Astrocyte (in vitro differentiated cells and primary cell): ENCODE measurements around the gene KDM6A. TPM values are rescaled to one million over a fixed set of nuclear protein-coding genes. Genes with fewer than 3 reads are reported as not detected.
A peak's percentile ranks its signal among the peaks of the same experiment; 100 is the strongest.

Experiments
- DNase-seq: peaks from one replicate; pipeline ENCODE4 v3.0.0-alpha.2; 2010; ENCODE audit warnings: low read depth
- FAIRE-seq: peaks from 2 replicates; lab custom pipeline; 2011; peaks lifted over from hg19 to GRCh38; lab: Jason Lieb, UNC
- H2AFZ ChIP-seq: 2 replicates; pipeline ENCODE4 v1.6.0; 2012; ENCODE audit warnings: low read depth, low read length, inconsistent platforms
- H3K27ac ChIP-seq: 2 replicates; pipeline ENCODE4 v1.5.1; 2011; ENCODE audit warnings: low read depth, low read length, inconsistent platforms
- H3K27me3 ChIP-seq: 2 replicates; pipeline ENCODE4 v1.6.0; 2011; ENCODE audit warnings: low read length, inconsistent platforms; ENCODE audit not compliant: insufficient read depth
- H3K36me3 ChIP-seq: 2 replicates; pipeline ENCODE4 v1.5.1; 2011; ENCODE audit warnings: low read length, inconsistent platforms; ENCODE audit not compliant: insufficient read depth
- H3K4me1 ChIP-seq: 2 replicates; pipeline ENCODE4 v1.5.1; 2011; ENCODE audit warnings: low read length, inconsistent platforms; ENCODE audit not compliant: insufficient read depth
- H3K4me2 ChIP-seq: 2 replicates; pipeline ENCODE4 v1.6.0; 2012; ENCODE audit warnings: low read length, inconsistent platforms
- H3K4me3 ChIP-seq: 2 replicates; pipeline ENCODE4 v1.5.1; 2011; ENCODE audit warnings: low read depth, mild to moderate bottlenecking, low read length, inconsistent platforms; ENCODE audit not compliant: insufficient read depth
- H3K79me2 ChIP-seq: 2 replicates; pipeline ENCODE4 v1.6.0; 2012; ENCODE audit warnings: mild to moderate bottlenecking, low read length, inconsistent platforms; ENCODE audit not compliant: insufficient read depth
- H3K9ac ChIP-seq: 2 replicates; pipeline ENCODE4 v1.6.0; 2012; ENCODE audit warnings: mild to moderate bottlenecking, low read length, inconsistent platforms
- H3K9me3 ChIP-seq: 2 replicates; pipeline ENCODE4 v1.5.1; 2012; ENCODE audit warnings: low read depth, mild to moderate bottlenecking, low read length, inconsistent platforms; ENCODE audit not compliant: insufficient read depth
- H4K20me1 ChIP-seq: 2 replicates; pipeline ENCODE4 v1.6.0; 2012; ENCODE audit warnings: low read length, inconsistent platforms; ENCODE audit not compliant: insufficient read depth
- H3K27ac Mint-ChIP-seq: one replicate; pipeline ENCODE4 v1.8.0; 2021; ENCODE audit warnings: mild to moderate bottlenecking, mixed read lengths; ENCODE audit not compliant: unreplicated experiment
- H3K27me3 Mint-ChIP-seq: one replicate; pipeline ENCODE4 v1.8.0; 2021; ENCODE audit warnings: low read depth, mixed read lengths; ENCODE audit not compliant: unreplicated experiment
- H3K36me3 Mint-ChIP-seq: one replicate; pipeline ENCODE4 v1.8.0; 2021; ENCODE audit warnings: low read depth, mixed read lengths; ENCODE audit not compliant: unreplicated experiment
- H3K4me1 Mint-ChIP-seq: one replicate; pipeline ENCODE4 v1.8.0; 2021; ENCODE audit warnings: low read depth, mixed read lengths; ENCODE audit not compliant: unreplicated experiment
- H3K4me3 Mint-ChIP-seq: one replicate; pipeline ENCODE4 v1.8.0; 2021; ENCODE audit warnings: mild to moderate bottlenecking, moderate library complexity, mixed read lengths; ENCODE audit not compliant: unreplicated experiment
- H3K9me3 Mint-ChIP-seq: one replicate; pipeline ENCODE4 v1.8.0; 2021; ENCODE audit warnings: mild to moderate bottlenecking, mixed read lengths; ENCODE audit not compliant: unreplicated experiment
- EZH2 ChIP-seq: IDR thresholded peaks from 2 replicates; pipeline ENCODE4 v1.6.1; 2012; ENCODE audit warnings: mild to moderate bottlenecking, low read length, inconsistent platforms; ENCODE audit not compliant: insufficient read depth
- total RNA-seq: library from RNA; stranded (reverse); gene quantifications from 2 replicates; pipeline ENCODE4 v1.2.1, GENCODE V29; 2021
- TF ChIP-seq, protein P1 (sequence below): IDR thresholded peaks from 2 replicates; pipeline ENCODE4 v1.5.1; 2011; ENCODE audit warnings: low read depth, mild to moderate bottlenecking, inconsistent platforms, low read length, moderate library complexity; ENCODE audit not compliant: insufficient read depth

KDM6A gene
- total RNA-seq, 1 donor from 2014 or later: 44.0 TPM

DNA sequence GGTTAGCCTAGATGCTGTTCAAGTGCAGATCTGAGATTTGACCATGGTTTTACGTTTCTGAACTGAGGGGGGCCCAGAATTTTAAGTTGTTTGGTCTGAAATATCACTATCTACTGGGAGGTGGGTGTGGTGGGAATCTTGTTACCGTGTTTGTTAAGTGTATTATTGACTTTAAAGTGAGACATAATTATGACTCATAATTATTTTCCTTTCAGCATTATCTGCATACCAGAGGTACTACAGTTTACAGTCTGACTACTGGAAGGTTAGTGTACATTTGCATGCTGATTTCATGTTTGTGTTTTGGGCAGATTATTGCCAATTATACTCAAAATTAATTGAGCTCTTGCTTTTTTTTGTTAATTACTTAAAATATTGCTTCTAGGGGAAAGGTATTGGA is 101.5 kb downstream of the KDM6A start:
- H3K36me3 ChIP-seq: no peaks in the 10 kb centered on the region

DNA sequence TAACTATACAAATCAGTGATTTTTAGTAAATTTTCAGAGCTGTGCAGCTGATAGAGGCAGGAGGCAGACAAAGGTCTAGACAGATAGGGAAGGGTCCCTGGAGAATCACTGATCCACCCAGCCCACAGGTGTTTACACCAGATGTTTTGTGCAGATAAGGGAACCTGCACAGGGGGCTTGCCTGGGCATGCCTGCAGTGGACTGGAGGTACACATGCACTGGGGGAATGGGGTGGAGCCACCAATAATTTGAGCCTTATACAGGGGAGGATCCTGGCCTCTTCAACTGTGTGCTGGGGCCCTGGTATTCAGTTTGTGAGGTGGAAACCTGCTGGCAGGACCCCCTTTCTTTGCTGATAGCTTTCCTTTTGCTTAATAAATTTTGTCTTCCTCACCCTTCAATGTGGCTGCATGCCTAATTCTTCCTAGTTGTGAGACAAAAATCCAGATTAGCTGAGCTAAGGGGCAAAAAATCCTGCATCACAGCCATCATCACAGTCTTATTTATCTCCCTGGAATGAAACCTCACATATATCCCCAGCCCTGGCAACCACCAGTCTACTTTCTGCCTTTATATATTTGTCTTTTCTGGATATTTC is 102.8 kb downstream of the KDM6A start:
- Mint-ChIP-seq H3K36me3 (peaks cover 2% of the 10 kb centered on the region), H3K9me3 (no peaks in the 10 kb centered on the region), H3K27ac (peak overlapping the region; percentile 83), H3K27me3 (no peaks in the 10 kb centered on the region), H3K4me3 (no peak overlapping the region), H3K4me1 (peaks cover 10% of the 10 kb centered on the region)
- Histone ChIP-seq H3K9me3 (no peaks in the 10 kb centered on the region), H3K27ac (no peak overlapping the region), H3K4me3 (no peak overlapping the region), H3K36me3 (no peaks in the 10 kb centered on the region), H3K9ac (no peak overlapping the region), H3K79me2 (peaks cover 62% of the 10 kb centered on the region), H3K4me1 (peaks cover 5% of the 10 kb centered on the region), H3K4me2 (no peak overlapping the region), H3K27me3 (no peaks in the 10 kb centered on the region), H4K20me1 (peaks cover 10% of the 10 kb centered on the region), H2AFZ (no peak overlapping the region)
- peak; percentile 18 for DNase-seq
- TF ChIP-seq EZH2: no peak
- TF ChIP-seq, protein P1, sequence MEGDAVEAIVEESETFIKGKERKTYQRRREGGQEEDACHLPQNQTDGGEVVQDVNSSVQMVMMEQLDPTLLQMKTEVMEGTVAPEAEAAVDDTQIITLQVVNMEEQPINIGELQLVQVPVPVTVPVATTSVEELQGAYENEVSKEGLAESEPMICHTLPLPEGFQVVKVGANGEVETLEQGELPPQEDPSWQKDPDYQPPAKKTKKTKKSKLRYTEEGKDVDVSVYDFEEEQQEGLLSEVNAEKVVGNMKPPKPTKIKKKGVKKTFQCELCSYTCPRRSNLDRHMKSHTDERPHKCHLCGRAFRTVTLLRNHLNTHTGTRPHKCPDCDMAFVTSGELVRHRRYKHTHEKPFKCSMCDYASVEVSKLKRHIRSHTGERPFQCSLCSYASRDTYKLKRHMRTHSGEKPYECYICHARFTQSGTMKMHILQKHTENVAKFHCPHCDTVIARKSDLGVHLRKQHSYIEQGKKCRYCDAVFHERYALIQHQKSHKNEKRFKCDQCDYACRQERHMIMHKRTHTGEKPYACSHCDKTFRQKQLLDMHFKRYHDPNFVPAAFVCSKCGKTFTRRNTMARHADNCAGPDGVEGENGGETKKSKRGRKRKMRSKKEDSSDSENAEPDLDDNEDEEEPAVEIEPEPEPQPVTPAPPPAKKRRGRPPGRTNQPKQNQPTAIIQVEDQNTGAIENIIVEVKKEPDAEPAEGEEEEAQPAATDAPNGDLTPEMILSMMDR: no peak
- FAIRE-seq: no peak

More for the DNA sequence above, 101.5 kb downstream of the KDM6A start:
- Mint-ChIP-seq H3K27ac (peak overlapping the region; percentile 78), H3K4me1 (peaks cover 10% of the 10 kb centered on the region), H3K4me3 (no peak overlapping the region), H3K27me3 (no peaks in the 10 kb centered on the region), H3K9me3 (no peaks in the 10 kb centered on the region), H3K36me3 (peaks cover 2% of the 10 kb centered on the region)
- no peak for TF ChIP-seq EZH2
- TF ChIP-seq, protein P1: no peak
- Histone ChIP-seq H3K27me3 (no peaks in the 10 kb centered on the region), H3K4me1 (peaks cover 5% of the 10 kb centered on the region), H3K4me2 (peak overlapping the region; percentile 4), H3K79me2 (peaks cover 58% of the 10 kb centered on the region), H2AFZ (no peak overlapping the region), H3K9ac (no peak overlapping the region), H3K4me3 (no peak overlapping the region), H3K27ac (peak overlapping the region; percentile 41), H3K9me3 (no peaks in the 10 kb centered on the region), H4K20me1 (peaks cover 13% of the 10 kb centered on the region)
- FAIRE-seq (peak; percentile 9), DNase-seq (peak; percentile 66)

DNA sequence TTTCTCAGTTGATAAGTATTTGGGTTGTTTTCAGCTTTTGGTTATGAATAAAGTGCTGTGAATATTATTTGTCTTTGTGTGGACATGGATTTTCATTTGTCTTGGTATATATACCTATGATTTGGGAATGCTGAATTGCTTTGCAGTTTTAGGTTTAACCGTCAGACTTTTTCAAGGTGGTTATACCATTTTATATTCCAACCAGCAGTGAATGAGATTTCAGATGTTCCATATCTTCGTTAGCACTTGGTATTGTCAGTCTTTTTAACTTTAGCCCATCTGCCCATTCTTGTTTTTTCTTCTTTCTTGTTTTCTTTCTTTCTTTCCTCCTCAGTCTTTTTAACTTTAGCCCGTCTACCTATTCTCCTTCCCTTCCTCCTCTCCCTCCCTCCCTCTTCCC is 106.0 kb downstream of the KDM6A start:
- Histone ChIP-seq H4K20me1 (peaks cover 11% of the 10 kb centered on the region), H3K9ac (no peak overlapping the region), H3K9me3 (no peaks in the 10 kb centered on the region), H3K27me3 (no peaks in the 10 kb centered on the region), H3K36me3 (no peaks in the 10 kb centered on the region), H2AFZ (no peak overlapping the region), H3K4me1 (peaks cover 5% of the 10 kb centered on the region), H3K4me3 (no peak overlapping the region), H3K4me2 (no peak overlapping the region), H3K79me2 (peaks cover 50% of the 10 kb centered on the region), H3K27ac (no peak overlapping the region)
- no peak for TF ChIP-seq EZH2
- H3K4me1 Mint-ChIP-seq: peaks cover 7% of the 10 kb centered on the region
- DNase-seq (no peak), FAIRE-seq (peak; percentile 73)
- H3K9me3 Mint-ChIP-seq: no peaks in the 10 kb centered on the region
- H3K27ac Mint-ChIP-seq: no peak overlapping the region
- H3K27me3 Mint-ChIP-seq: no peaks in the 10 kb centered on the region
- H3K36me3 Mint-ChIP-seq: no peaks in the 10 kb centered on the region
- no peak overlapping the region for H3K4me3 Mint-ChIP-seq
